OCI-LY1 (cell line): ENCODE data around the gene PRRC2B.
A peak's percentile ranks its signal among the peaks of the same experiment; 100 is the strongest.

Experiments
- H2AFZ ChIP-seq: fragments of 200-600 bp; sonication (generic), shearing (Covaris generic); 2 replicates; pipeline ENCODE4 v1.6.0; 2014; ENCODE audit warnings: antibody characterized with exemption, mild to moderate bottlenecking, low read length
- H3F3A ChIP-seq: fragments of 200-600 bp; sonication (generic), shearing (Covaris generic); 2 replicates; pipeline ENCODE4 v1.6.0; 2014; ENCODE audit warnings: mild to moderate bottlenecking, antibody characterized with exemption, low read length, moderate library complexity; ENCODE audit not compliant: insufficient read depth
- H3K27ac ChIP-seq: fragments of 200-600 bp; sonication (generic); 2 replicates; pipeline ENCODE4 v1.5.1; 2014; ENCODE audit warnings: low read length, mixed run types, mild to moderate bottlenecking, low read depth; ENCODE audit not compliant: poor library complexity, severe bottlenecking
- H3K27me3 ChIP-seq: fragments of 200-600 bp; sonication (generic); 2 replicates; pipeline ENCODE4 v1.6.0; 2014; ENCODE audit warnings: antibody characterized with exemption, mild to moderate bottlenecking, low read length, moderate library complexity; ENCODE audit not compliant: insufficient read depth
- H3K36me3 ChIP-seq: fragments of 200-600 bp; sonication (generic); 2 replicates; pipeline ENCODE4 v1.6.1; 2014; ENCODE audit warnings: mild to moderate bottlenecking, antibody characterized with exemption, low read length, moderate library complexity, mixed read lengths; ENCODE audit not compliant: insufficient read depth
- H3K4me1 ChIP-seq: fragments of 200-600 bp; sonication (generic); 2 replicates; pipeline ENCODE4 v1.5.1; 2014; ENCODE audit warnings: mild to moderate bottlenecking, low read length, moderate library complexity; ENCODE audit not compliant: insufficient read depth, severe bottlenecking
- H3K4me2 ChIP-seq: fragments of 200-600 bp; sonication (generic), shearing (Covaris generic); 2 replicates; pipeline ENCODE4 v1.6.1; 2014; ENCODE audit warnings: low read length
- H3K4me3 ChIP-seq: fragments of 200-600 bp; sonication (generic); 2 replicates; pipeline ENCODE4 v1.5.1; 2014; ENCODE audit warnings: low read length, low read depth, mild to moderate bottlenecking, mixed read lengths; ENCODE audit not compliant: poor library complexity, severe bottlenecking
- H3K79me2 ChIP-seq: fragments of 200-600 bp; shearing (Covaris generic); 2 replicates; pipeline ENCODE4 v1.6.1; 2016; ENCODE audit warnings: mixed run types, low read length, mixed read lengths; ENCODE audit not compliant: insufficient read depth
- H3K9ac ChIP-seq: fragments of 200-600 bp; sonication (generic), shearing (Covaris generic); 2 replicates; pipeline ENCODE4 v1.6.1; 2014; ENCODE audit warnings: mild to moderate bottlenecking, low read length, mixed read lengths
- H3K9me2 ChIP-seq: fragments of 200-600 bp; sonication (generic), shearing (Covaris generic); 2 replicates; pipeline ENCODE4 v1.6.1; 2014; ENCODE audit warnings: low read depth, mild to moderate bottlenecking, low read length, mixed read lengths
- H3K9me3 ChIP-seq: fragments of 200-600 bp; shearing (Covaris generic); 2 replicates; pipeline ENCODE4 v1.6.1; 2014; ENCODE audit warnings: low read length, mixed read lengths
- H4K20me1 ChIP-seq: fragments of 200-600 bp; sonication (generic), shearing (Covaris generic); 2 replicates; pipeline ENCODE4 v1.6.0; 2016; ENCODE audit warnings: mild to moderate bottlenecking, low read length; ENCODE audit not compliant: insufficient read depth
- EZH2 ChIP-seq: fragments of 200-600 bp; sonication (generic), shearing (Covaris generic); IDR thresholded peaks from 2 replicates; pipeline ENCODE4 v1.8.0; 2017; ENCODE audit warnings: borderline replicate concordance, mixed run types, mild to moderate bottlenecking, antibody characterized with exemption, low read length, moderate library complexity, mixed read lengths
- TF ChIP-seq, protein P1 (sequence below): fragments of 200-600 bp; sonication (generic), shearing (Covaris generic); IDR thresholded peaks from 2 replicates; pipeline ENCODE4 v1.5.1; 2017; ENCODE audit warnings: mild to moderate bottlenecking, antibody characterized with exemption, low read length, moderate library complexity, mixed read lengths

PRRC2B gene

DNA sequence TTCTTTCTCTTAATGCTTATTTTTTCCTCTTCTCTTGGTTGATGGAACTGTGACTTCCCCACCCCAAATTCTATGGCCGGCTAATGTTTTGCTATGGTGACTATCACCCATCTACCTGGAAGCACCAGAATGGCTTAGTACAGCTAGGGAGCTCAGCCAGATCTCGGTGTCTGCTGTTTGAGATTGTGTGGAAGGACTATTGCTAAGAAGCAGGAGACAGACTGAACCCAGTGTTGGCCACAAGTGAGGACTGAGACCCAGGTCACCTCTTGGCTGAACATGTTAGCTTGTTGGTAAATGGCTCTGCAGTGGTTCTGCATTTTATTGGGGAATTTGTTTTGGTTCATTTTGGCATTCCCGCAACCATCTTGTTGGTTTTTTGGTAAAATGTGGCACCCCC is 2.7 kb downstream of the PRRC2B start:
- Histone ChIP-seq H3K27ac (peak overlapping the region; percentile 94), H3K4me1 (peaks cover 70% of the 10 kb centered on the region), H3F3A (no peaks in the 10 kb centered on the region; the same call in 1 of the 2 replicates), H2AFZ (no peak overlapping the region), H4K20me1 (no peaks in the 10 kb centered on the region), H3K9ac (peak overlapping the region; percentile 97; the same call in 1 of the 2 replicates), H3K4me2 (peak overlapping the region; percentile 94), H3K27me3 (no peaks in the 10 kb centered on the region), H3K9me2 (no peaks in the 10 kb centered on the region), H3K79me2 (peaks cover 71% of the 10 kb centered on the region), H3K36me3 (no peaks in the 10 kb centered on the region), H3K9me3 (no peaks in the 10 kb centered on the region), H3K4me3 (peak overlapping the region; percentile 97)
- TF ChIP-seq, protein P1, sequence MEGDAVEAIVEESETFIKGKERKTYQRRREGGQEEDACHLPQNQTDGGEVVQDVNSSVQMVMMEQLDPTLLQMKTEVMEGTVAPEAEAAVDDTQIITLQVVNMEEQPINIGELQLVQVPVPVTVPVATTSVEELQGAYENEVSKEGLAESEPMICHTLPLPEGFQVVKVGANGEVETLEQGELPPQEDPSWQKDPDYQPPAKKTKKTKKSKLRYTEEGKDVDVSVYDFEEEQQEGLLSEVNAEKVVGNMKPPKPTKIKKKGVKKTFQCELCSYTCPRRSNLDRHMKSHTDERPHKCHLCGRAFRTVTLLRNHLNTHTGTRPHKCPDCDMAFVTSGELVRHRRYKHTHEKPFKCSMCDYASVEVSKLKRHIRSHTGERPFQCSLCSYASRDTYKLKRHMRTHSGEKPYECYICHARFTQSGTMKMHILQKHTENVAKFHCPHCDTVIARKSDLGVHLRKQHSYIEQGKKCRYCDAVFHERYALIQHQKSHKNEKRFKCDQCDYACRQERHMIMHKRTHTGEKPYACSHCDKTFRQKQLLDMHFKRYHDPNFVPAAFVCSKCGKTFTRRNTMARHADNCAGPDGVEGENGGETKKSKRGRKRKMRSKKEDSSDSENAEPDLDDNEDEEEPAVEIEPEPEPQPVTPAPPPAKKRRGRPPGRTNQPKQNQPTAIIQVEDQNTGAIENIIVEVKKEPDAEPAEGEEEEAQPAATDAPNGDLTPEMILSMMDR: no peak
- TF ChIP-seq EZH2: no peak

DNA sequence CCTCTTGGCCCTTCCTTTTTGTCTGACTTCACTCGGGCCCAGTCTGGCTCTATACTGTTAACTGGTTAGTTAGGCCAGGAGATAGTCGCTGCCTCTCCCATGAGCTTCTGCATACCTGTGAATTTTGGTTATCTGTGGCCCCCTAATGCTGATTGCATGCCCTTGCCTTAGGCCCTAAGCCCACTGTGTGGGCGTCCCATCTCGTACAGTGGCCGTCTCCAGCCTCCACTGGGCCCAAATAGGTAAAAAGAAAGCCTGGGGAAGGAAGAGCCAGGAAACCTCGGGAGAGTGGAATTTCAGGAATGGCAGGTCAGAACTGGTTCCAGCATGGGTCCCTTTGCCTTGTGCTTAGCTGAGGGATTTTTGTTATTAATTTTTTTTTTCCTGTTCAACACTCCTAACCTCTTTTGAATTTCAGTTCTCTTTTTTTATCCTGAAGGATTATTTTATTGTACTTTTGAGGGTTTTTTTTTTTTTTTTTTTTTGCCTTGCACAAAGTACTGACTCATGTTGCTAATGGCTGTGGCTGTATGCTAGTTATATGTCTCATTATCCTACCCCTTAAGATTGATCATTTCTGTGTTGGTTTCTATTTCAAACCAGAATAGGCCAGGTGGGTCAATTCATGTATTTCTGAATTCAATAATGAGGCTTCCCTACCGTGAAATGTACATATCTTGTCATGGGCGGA is 3.4 kb downstream of the PRRC2B start:
- no peak for TF ChIP-seq EZH2
- TF ChIP-seq, protein P1: no peak
- peaks cover 77% of the 10 kb centered on the region for H3K79me2 ChIP-seq
- no peaks in the 10 kb centered on the region for H4K20me1 ChIP-seq
- no peaks in the 10 kb centered on the region for H3K36me3 ChIP-seq
- no peaks in the 10 kb centered on the region for H3K9me3 ChIP-seq
- peak overlapping the region; percentile 97 for H3K4me3 ChIP-seq
- peak overlapping the region; percentile 94 for H3K4me2 ChIP-seq
- H2AFZ ChIP-seq: no peak overlapping the region
- H3F3A ChIP-seq: no peaks in the 10 kb centered on the region; the same call in 1 of the 2 replicates
- no peaks in the 10 kb centered on the region for H3K27me3 ChIP-seq
- H3K9ac ChIP-seq: peak overlapping the region; percentile 97; the same call in 1 of the 2 replicates
- peaks cover 77% of the 10 kb centered on the region for H3K4me1 ChIP-seq
- H3K27ac ChIP-seq: peak overlapping the region; percentile 94
- no peaks in the 10 kb centered on the region for H3K9me2 ChIP-seq

DNA sequence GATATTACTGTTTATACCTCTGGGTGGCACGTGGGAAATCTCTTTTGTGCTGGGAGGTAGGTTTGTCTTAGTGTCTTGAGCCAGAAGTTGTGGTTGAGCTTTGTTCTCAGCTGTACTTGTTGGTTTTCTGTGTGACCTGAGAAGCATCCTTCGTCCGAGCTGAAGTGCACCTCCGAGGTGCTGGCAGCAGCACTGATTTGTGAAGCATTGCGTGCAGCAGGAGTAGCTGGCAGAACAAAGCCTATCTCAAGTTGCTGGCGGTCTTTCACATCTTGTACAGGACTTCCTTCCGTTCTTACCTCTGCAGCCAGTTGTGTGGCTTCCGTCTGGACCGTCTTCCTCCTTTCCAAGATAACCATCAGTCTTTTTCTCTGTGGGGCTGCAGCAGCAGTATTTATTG is 4.3 kb downstream of the PRRC2B start:
- Histone ChIP-seq H3K79me2 (peaks cover 87% of the 10 kb centered on the region), H3K36me3 (no peaks in the 10 kb centered on the region), H3K9me3 (no peaks in the 10 kb centered on the region), H3K4me3 (peak overlapping the region; percentile 97), H3K27me3 (no peaks in the 10 kb centered on the region), H3K9ac (peak overlapping the region; percentile 97; the same call in 1 of the 2 replicates), H3F3A (no peaks in the 10 kb centered on the region; the same call in 1 of the 2 replicates), H3K9me2 (no peaks in the 10 kb centered on the region), H2AFZ (no peak overlapping the region), H4K20me1 (no peaks in the 10 kb centered on the region), H3K4me1 (peaks cover 80% of the 10 kb centered on the region), H3K27ac (peak overlapping the region; percentile 94), H3K4me2 (peak overlapping the region; percentile 94)
- no peak for TF ChIP-seq EZH2
- TF ChIP-seq, protein P1: no peak
